NB4 (cell line): ENCODE results near the gene CEP20.

Experiments
- DNase-seq: peaks from one replicate; pipeline ENCODE4 v3.0.0; 2010; ENCODE audit warnings: low read depth
- H3K4me3 ChIP-seq: one replicate; pipeline ENCODE4 v1.5.1; 2011; ENCODE audit warnings: mild to moderate bottlenecking, low read depth, low read length, moderate library complexity
- CTCF ChIP-seq: IDR thresholded peaks from one replicate; pipeline ENCODE4 v1.5.1; 2012; ENCODE audit warnings: low read depth, low read length
- MYC ChIP-seq: IDR thresholded peaks from 2 replicates; pipeline ENCODE4 v1.6.1; 2011; ENCODE audit warnings: low read depth, low read length
- POLR2A ChIP-seq: IDR thresholded peaks from 2 replicates; pipeline ENCODE4 v1.6.1; 2011; ENCODE audit warnings: mild to moderate bottlenecking; ENCODE audit not compliant: insufficient read length; ENCODE audit errors: extremely low read depth
- TF ChIP-seq, protein P1 (sequence below): IDR thresholded peaks from 2 replicates; pipeline ENCODE4 v1.6.1; 2011; ENCODE audit warnings: low read depth, low read length

The CEP20 gene

DNA sequence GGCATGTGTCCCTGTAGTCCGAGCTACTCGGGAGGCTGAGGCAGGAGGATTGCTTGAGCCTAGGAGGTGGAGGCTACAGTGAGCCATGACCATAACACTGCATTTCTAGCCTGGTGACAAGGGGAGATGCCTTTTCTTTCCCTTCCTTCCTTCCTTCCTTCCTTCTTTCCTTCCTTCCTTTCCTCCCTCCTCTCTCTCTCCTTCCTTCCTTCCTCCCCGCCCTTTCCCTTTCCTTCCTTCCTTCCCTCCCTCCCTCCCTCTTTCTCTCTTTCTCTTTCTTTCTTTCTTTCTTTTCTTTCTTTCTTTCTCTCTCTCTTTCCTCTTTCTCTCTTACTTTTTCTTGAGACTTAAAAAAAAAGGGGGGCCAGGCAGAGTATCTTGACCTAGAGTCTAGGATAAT lies 3.1 kb upstream of the CEP20 start:
- no peak for DNase-seq
- H3K4me3 ChIP-seq = no peak overlapping the region
- TF ChIP-seq, protein P1, sequence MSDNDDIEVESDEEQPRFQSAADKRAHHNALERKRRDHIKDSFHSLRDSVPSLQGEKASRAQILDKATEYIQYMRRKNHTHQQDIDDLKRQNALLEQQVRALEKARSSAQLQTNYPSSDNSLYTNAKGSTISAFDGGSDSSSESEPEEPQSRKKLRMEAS = no peak

DNA sequence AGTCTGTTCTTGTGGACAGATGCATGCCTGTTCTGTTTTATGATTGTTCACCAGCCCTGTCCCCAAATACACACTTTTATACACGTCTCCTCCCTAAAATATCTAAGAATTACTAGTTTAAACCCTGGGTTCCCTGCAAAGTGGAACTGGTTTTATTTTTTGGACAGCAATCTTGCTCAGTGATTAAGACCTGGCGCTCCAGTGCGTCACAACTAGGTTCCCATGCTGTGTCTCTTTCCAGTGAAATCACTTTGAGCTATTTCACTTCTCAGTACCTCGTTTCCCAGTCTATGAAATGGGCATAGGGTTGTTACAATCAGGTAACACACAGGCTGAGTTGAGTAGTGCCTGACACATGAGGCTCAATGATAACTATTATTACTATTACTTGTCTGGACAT lies 1.1 kb downstream of the CEP20 start:
- H3K4me3 ChIP-seq = peak overlapping the region; percentile 97
- TF ChIP-seq, protein P1 = no peak
- TF ChIP-seq MYC = no peak
- no peak for TF ChIP-seq POLR2A
- no peak for TF ChIP-seq CTCF
- no peak for DNase-seq

DNA sequence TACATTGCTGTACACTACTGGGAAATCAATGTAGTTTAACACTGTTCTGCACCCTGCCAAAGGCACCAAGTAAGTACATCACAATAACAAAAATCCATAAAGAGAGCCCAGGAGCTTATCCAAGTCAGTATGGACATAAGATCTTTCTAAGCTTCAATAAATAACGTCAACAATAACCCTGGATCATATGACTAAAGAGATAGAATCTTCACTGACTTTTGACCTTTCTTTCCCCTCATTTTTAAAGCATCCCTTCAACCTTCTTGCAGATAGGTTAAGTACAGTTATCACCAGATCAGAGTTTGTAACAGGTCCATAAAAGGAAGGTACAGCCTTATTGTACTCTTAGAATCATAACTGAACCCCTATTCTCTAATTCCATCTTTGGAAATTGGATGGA lies 2.3 kb downstream of the CEP20 start:
- no peak for TF ChIP-seq CTCF
- no peak for TF ChIP-seq POLR2A
- no peak for TF ChIP-seq MYC
- TF ChIP-seq, protein P1 = no peak
- peak overlapping the region; percentile 97 for H3K4me3 ChIP-seq
- no peak for DNase-seq

- no peak for TF ChIP-seq CTCF
- TF ChIP-seq, protein P1 = no peak
- TF ChIP-seq MYC = no peak
- no peak for TF ChIP-seq POLR2A
- DNase-seq = no peak
- no peak overlapping the region for H3K4me3 ChIP-seq
Measured at GRCh38 chr16:15885560-15886001, 2.8 kb downstream of the CEP20 start.

- DNase-seq = no peak
- no peak overlapping the region for H3K4me3 ChIP-seq
- TF ChIP-seq POLR2A (no peak), MYC (no peak), CTCF (no peak)
- TF ChIP-seq, protein P1 = no peak
Measured at GRCh38 chr16:15882563-15882962, 5.8 kb downstream of the CEP20 start.

GRCh38 chr16:15881794-15882379 lies 6.5 kb downstream of the CEP20 start:
- TF ChIP-seq POLR2A (no peak), CTCF (no peak)
- H3K4me3 ChIP-seq = no peak overlapping the region
- no peak for DNase-seq
